CD4-positive, alpha-beta memory T cell (primary cell): ENCODE data around the gene CCDC78. TPM values are rescaled to one million over a fixed set of nuclear protein-coding genes. Genes with fewer than 3 reads are reported as not detected.
A peak's percentile ranks its signal among the peaks of the same experiment; 100 is the strongest.
"Not testable (repeated sequence)": the region's sequence is repeated elsewhere in the genome, so short reads cannot be mapped to it uniquely, and the experiment has no call there.

Experiments used
- CTCF ChIA-PET: fragments of 350-600 bp; sonication (Branson Sonifier 250); formaldehyde crosslinking; loops from one replicate; lab custom pipeline; 2021; ENCODE audit warnings: inconsistent platforms; ENCODE audit not compliant: partially characterized antibody; lab: Charles Lee
- POLR2A ChIA-PET: fragments of 350-600 bp; sonication (Branson Sonifier 250); formaldehyde crosslinking; loops from one replicate; lab custom pipeline; 2021; ENCODE audit not compliant: partially characterized antibody; lab: Charles Lee
- DNase-seq, 5 donors: peaks; one replicate each; pipeline versions ENCODE4 v3.0.0 to v3.0.0-alpha.2; 2020 to 2022; ENCODE audit warnings: mixed read lengths in 1 of 5
- H3K27ac ChIP-seq: one replicate; pipeline ENCODE4 v1.7.0; 2013; ENCODE audit warnings: low read depth, low read length
- H3K27me3 ChIP-seq: 2 replicates; pipeline ENCODE4 v1.7.0; 2013; ENCODE audit warnings: mild to moderate bottlenecking, low read length, moderate library complexity; ENCODE audit not compliant: insufficient read depth
- H3K36me3 ChIP-seq: 2 replicates; pipeline ENCODE4 v1.7.0; 2013; ENCODE audit warnings: mild to moderate bottlenecking, low read length, moderate library complexity; ENCODE audit not compliant: insufficient read depth
- H3K4me1 ChIP-seq: 2 replicates; pipeline ENCODE4 v1.7.0; 2013; ENCODE audit warnings: mild to moderate bottlenecking, low read length, moderate library complexity; ENCODE audit not compliant: insufficient read depth
- H3K4me3 ChIP-seq, 2 donors: one replicate each; pipeline ENCODE4 v1.7.0; 2013; ENCODE audit warnings: low read length in 2 of 2, mild to moderate bottlenecking in 1 of 2
- H3K9me3 ChIP-seq, 2 donors: one replicate each; pipeline ENCODE4 v1.7.0; 2013; ENCODE audit warnings: low read length in 2 of 2, control low read depth in 1 of 2; ENCODE audit not compliant: control insufficient read depth in 1 of 2
- H3K27ac Mint-ChIP-seq, 7 donors: one replicate each; pipeline ENCODE4 v1.8.0; 2020 to 2021; ENCODE audit warnings: mixed read lengths in 7 of 7, mild to moderate bottlenecking in 6 of 7, inconsistent platforms in 3 of 7, moderate library complexity in 3 of 7
- H3K27me3 Mint-ChIP-seq, 2 donors: one replicate each; pipeline ENCODE4 v1.8.0; 2020 to 2021; ENCODE audit warnings: mixed read lengths in 2 of 2
- H3K36me3 Mint-ChIP-seq, 2 donors: one replicate each; pipeline ENCODE4 v1.8.0; 2020 to 2021; ENCODE audit warnings: mixed read lengths in 2 of 2, inconsistent platforms in 1 of 2, mild to moderate bottlenecking in 1 of 2
- H3K4me1 Mint-ChIP-seq, 4 donors: one replicate each; pipeline ENCODE4 v1.8.0; 2020 to 2021; ENCODE audit warnings: mixed read lengths in 4 of 4, mild to moderate bottlenecking in 1 of 4
- H3K4me3 Mint-ChIP-seq, 8 donors: one replicate each; pipeline ENCODE4 v1.8.0; 2020 to 2021; ENCODE audit warnings: mixed read lengths in 8 of 8, mild to moderate bottlenecking in 7 of 8, moderate library complexity in 6 of 8, inconsistent platforms in 3 of 8
- H3K9me3 Mint-ChIP-seq, 8 donors: one replicate each; pipeline ENCODE4 v1.8.0; 2020 to 2021; ENCODE audit warnings: mixed read lengths in 8 of 8, mild to moderate bottlenecking in 5 of 8, inconsistent platforms in 3 of 8, moderate library complexity in 1 of 8
- intact Hi-C: fragments of 100-400 bp; cut with micrococcal nuclease; formaldehyde crosslinking; loops from one replicate; pipeline ENCODE4 v1.15.1; 2023
- polyA plus RNA-seq, 2 donors: library from polyadenylated mRNA; unstranded; fragments of 300-500 nt; fragmentation: Illumina TruSeq; gene quantifications; one replicate each; pipeline ENCODE4 v1.2.3, GENCODE V29; 2021
- total RNA-seq, 2 experiments: library from RNA; stranded (reverse); gene quantifications; one replicate each; pipeline ENCODE4 v1.2.3, GENCODE V29; 2021

The CCDC78 gene
- total and polyA plus RNA-seq, 4 experiments from 2014 or later = 4.5 to 5.1 TPM; not detected in 2

- no peak overlapping the region for H3K27ac ChIP-seq
- Mint-ChIP-seq H3K27ac (peak overlapping the region in 6 of 7 donors; percentile 9 to 91 (median 56)), H3K4me3 (peak overlapping the region in 7 of 8 donors; percentile 12 to 72 (median 36)), H3K9me3 (peaks cover 0 to 4% (median 0%) of the 10 kb centered on the region in 8 donors), H3K36me3 (peaks cover 0 to 9% of the 10 kb centered on the region in 2 donors), H3K27me3 (no peaks in the 10 kb centered on the region), H3K4me1 (peaks cover 17 to 55% (median 32%) of the 10 kb centered on the region in 4 donors)
- H3K9me3 ChIP-seq = no peaks in the 10 kb centered on the region
- H3K4me1 ChIP-seq = peaks cover 39% of the 10 kb centered on the region
- H3K4me3 ChIP-seq = no peak overlapping the region
- intact Hi-C loops = no loop called here
- no peaks in the 10 kb centered on the region for H3K27me3 ChIP-seq
- DNase-seq = no peak
- H3K36me3 ChIP-seq = no peaks in the 10 kb centered on the region
- POLR2A ChIA-PET = interaction anchor here (1.2 to 8.0 kb wide), 4 partner anchors 10 to 56 kb away, joined by 4 to 212 read pairs (median 93); partner anchors contain the start of genes ANTKMT, CCDC78, HAGHL and JMJD8
- CTCF ChIA-PET = interaction anchor here (1.9 kb wide), 1 partner anchor 20 kb away, joined by 6 read pairs; no protein-coding TSS in a partner anchor
Measured at GRCh38 chr16:692356-693108, 33.7 kb downstream of the CCDC78 start.

GRCh38 chr16:691242-691641 is 35.0 kb downstream of the CCDC78 start:
- H3K27ac ChIP-seq, H3K27me3 Mint-ChIP-seq, H3K27me3 ChIP-seq, CTCF ChIA-PET, H3K36me3 ChIP-seq, DNase-seq, H3K9me3 ChIP-seq, H3K4me3 ChIP-seq, H3K36me3 Mint-ChIP-seq, intact Hi-C loops, H3K9me3 Mint-ChIP-seq: not testable (repeated sequence)
- H3K4me1 Mint-ChIP-seq = peaks cover 14 to 46% (median 30%) of the 10 kb centered on the region in 4 donors
- peak overlapping the region in 4 of 7 donors; percentile 57 to 91 (median 84) for H3K27ac Mint-ChIP-seq
- POLR2A ChIA-PET = interaction anchor here (2.4 to 8.0 kb wide), 3 partner anchors 9 to 33 kb away, joined by 18 to 212 read pairs (median 166); partner anchors contain the start of genes ANTKMT, CCDC78, HAGHL and JMJD8
- H3K4me1 ChIP-seq = peaks cover 34% of the 10 kb centered on the region
- peak overlapping the region; percentile 62 to 94 (median 89) for H3K4me3 Mint-ChIP-seq

- peaks cover 0 to 1% (median 0%) of the 10 kb centered on the region in 8 donors for H3K9me3 Mint-ChIP-seq
- H3K4me1 ChIP-seq = peaks cover 38% of the 10 kb centered on the region
Measured at GRCh38 chr16:689175-689897, 36.9 kb downstream of the CCDC78 start.

DNA sequence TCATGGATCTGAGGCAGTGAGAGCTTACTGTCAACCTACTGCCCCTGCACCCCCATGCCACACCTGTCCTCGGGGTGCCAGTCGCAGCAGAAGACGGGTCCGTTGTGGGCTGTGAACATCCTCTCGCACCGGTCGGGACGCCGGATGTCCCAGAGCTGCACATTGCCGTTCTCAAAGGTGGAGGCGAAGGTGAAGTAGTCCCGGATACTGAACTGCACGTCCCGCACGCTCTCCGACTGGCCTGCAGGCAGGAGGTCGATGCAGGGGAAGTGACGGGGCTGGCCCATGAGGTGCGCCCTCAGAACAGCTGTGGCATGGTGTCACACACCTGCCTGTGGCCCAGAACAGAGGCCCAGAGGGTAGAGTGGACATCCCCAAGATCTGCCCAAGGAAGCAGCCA is 38.7 kb downstream of the CCDC78 start:
- POLR2A ChIA-PET = interaction anchor here (0.9 to 10.2 kb wide), 3 partner anchors 5 to 27 kb away, joined by 4 to 212 read pairs (median 5); partner anchors contain the start of genes METRN, RHBDL1 and WDR24

More at GRCh38 chr16:689175-689897, 36.9 kb downstream of the CCDC78 start:
- peaks cover 10 to 41% (median 27%) of the 10 kb centered on the region in 4 donors for H3K4me1 Mint-ChIP-seq
- H3K9me3 ChIP-seq = no peaks in the 10 kb centered on the region
- peak overlapping the region; percentile 88 to 93 (median 92) for H3K27ac Mint-ChIP-seq
- no peak for DNase-seq
- intact Hi-C loops = no loop called here
- no peaks in the 10 kb centered on the region for H3K36me3 ChIP-seq
- no peaks in the 10 kb centered on the region for H3K27me3 Mint-ChIP-seq
- H3K27ac ChIP-seq = peak overlapping the region; percentile 64
- H3K36me3 Mint-ChIP-seq = peaks cover 0 to 2% of the 10 kb centered on the region in 2 donors
- POLR2A ChIA-PET = interaction anchor here (1.5 to 8.0 kb wide), 13 partner anchors 7 to 53 kb away, joined by 4 to 212 read pairs (median 8); partner anchors contain the start of genes ANTKMT, CCDC78, HAGHL and JMJD8
- peak overlapping the region; percentile 70 to 93 for H3K4me3 ChIP-seq
- no peaks in the 10 kb centered on the region for H3K27me3 ChIP-seq
- CTCF ChIA-PET = interaction anchor here (1.0 to 1.8 kb wide), 3 partner anchors 13 to 23 kb away, joined by 3 to 4 read pairs (median 4); no protein-coding TSS in a partner anchor
- H3K4me3 Mint-ChIP-seq = peak overlapping the region; percentile 89 to 94 (median 90)

GRCh38 chr16:686459-687260 is 39.6 kb downstream of the CCDC78 start:
- no peaks in the 10 kb centered on the region for H3K9me3 ChIP-seq
- Mint-ChIP-seq H3K4me1 (peaks cover 10 to 51% (median 28%) of the 10 kb centered on the region in 4 donors), H3K27ac (no peak overlapping the region), H3K27me3 (no peaks in the 10 kb centered on the region), H3K36me3 (peaks cover 4 to 11% of the 10 kb centered on the region in 2 donors), H3K4me3 (peak overlapping the region in 3 of 8 donors; percentile 17 to 59 (median 51)), H3K9me3 (peaks cover 0 to 3% (median 0%) of the 10 kb centered on the region in 8 donors)
- H3K4me1 ChIP-seq = peaks cover 58% of the 10 kb centered on the region
- intact Hi-C loops = no loop called here
- no peak overlapping the region for H3K27ac ChIP-seq
- H3K36me3 ChIP-seq = peaks cover 9% of the 10 kb centered on the region
- ChIA-PET CTCF (interaction anchor here (1.0 kb wide), 2 partner anchors 9 to 26 kb away, joined by 3 to 4 read pairs; no protein-coding TSS in a partner anchor), POLR2A (interaction anchor here (1.0 to 10.2 kb wide), 2 partner anchors 6 to 14 kb away, joined by 3 to 212 read pairs; partner anchors contain the start of gene WDR24)
- H3K27me3 ChIP-seq = no peaks in the 10 kb centered on the region
- H3K4me3 ChIP-seq = no peak overlapping the region
- DNase-seq = no peak

More for the DNA sequence above, 38.7 kb downstream of the CCDC78 start:
- CTCF ChIA-PET = interaction anchor here (0.8 kb wide), 1 partner anchor 34 kb away, joined by 3 read pairs; the partner anchor contains the start of gene ANTKMT
- intact Hi-C loops = no loop called here
- Histone ChIP-seq H3K4me3 (no peak overlapping the region), H3K9me3 (no peaks in the 10 kb centered on the region), H3K27ac (no peak overlapping the region), H3K36me3 (peaks cover 4% of the 10 kb centered on the region), H3K4me1 (peaks cover 50% of the 10 kb centered on the region), H3K27me3 (no peaks in the 10 kb centered on the region)
- Mint-ChIP-seq H3K4me1 (peaks cover 11 to 43% (median 28%) of the 10 kb centered on the region in 4 donors), H3K4me3 (peak overlapping the region in 2 of 8 donors; percentile 2 to 30), H3K9me3 (peaks cover 0 to 1% (median 0%) of the 10 kb centered on the region in 8 donors), H3K36me3 (peaks cover 1 to 6% of the 10 kb centered on the region in 2 donors), H3K27ac (no peak overlapping the region), H3K27me3 (no peaks in the 10 kb centered on the region)
- DNase-seq = no peak

DNA sequence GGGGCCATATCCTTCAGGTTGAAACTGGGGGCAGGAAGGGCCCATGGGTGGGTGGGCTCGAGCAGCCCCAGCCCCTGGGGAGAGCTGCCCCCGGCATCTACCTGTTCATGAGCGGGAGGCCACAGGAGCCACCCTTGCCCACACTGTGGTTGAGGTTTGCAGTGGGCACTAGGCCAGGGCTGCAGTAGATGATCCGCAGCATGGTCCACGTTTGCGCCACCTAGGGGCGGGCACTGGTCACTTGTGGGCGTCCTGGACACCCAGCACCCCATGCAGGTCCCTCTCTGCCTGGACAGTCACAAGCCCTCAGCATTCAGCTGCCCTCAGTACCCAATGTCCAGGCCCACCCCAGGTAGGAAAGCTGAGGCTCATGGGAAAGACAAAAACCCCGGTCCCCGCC is 40.3 kb downstream of the CCDC78 start:
- Histone ChIP-seq H3K36me3 (peaks cover 12% of the 10 kb centered on the region), H3K4me1 (peaks cover 65% of the 10 kb centered on the region), H3K27me3 (no peaks in the 10 kb centered on the region), H3K4me3 (no peak overlapping the region), H3K9me3 (no peaks in the 10 kb centered on the region), H3K27ac (no peak overlapping the region)
- POLR2A ChIA-PET = interaction anchor here (1.0 to 10.2 kb wide), 2 partner anchors 7 to 13 kb away, joined by 3 to 212 read pairs; partner anchors contain the start of gene WDR24
- Mint-ChIP-seq H3K27ac (peak overlapping the region in 2 of 7 donors; percentile 48 to 72), H3K9me3 (peaks cover 0 to 1% (median 0%) of the 10 kb centered on the region in 8 donors), H3K27me3 (no peaks in the 10 kb centered on the region), H3K36me3 (peaks cover 4 to 18% of the 10 kb centered on the region in 2 donors), H3K4me3 (peak overlapping the region in 5 of 8 donors; percentile 9 to 59 (median 46)), H3K4me1 (peaks cover 9 to 54% (median 32%) of the 10 kb centered on the region in 4 donors)
- intact Hi-C loops = loop anchor here (2.0 kb wide), 1 partner anchor 37 kb away; the partner anchor contains the start of gene WDR90
- no peak for DNase-seq
- CTCF ChIA-PET = interaction anchor here (1.0 kb wide), 2 partner anchors 9 to 26 kb away, joined by 3 to 4 read pairs; no protein-coding TSS in a partner anchor
